Stimulated activated CD4-positive, alpha-beta T cell treated with anti-CD3 and anti-CD28 coated beads, Interleukin-1b, Interleukin-23, amount 100 ng/mL, for 24 hours (primary cell): Measurements from ENCODE around the gene RPS19BP1.
A peak's percentile ranks its signal among the peaks of the same experiment; 100 is the strongest.

Experiments
- DNase-seq, 4 experiments: peaks; one replicate each; pipeline ENCODE4 v3.0.0-alpha.2; 2020; ENCODE audit warnings: low read depth in 4 of 4, low spot score in 1 of 4

RPS19BP1 gene

DNA sequence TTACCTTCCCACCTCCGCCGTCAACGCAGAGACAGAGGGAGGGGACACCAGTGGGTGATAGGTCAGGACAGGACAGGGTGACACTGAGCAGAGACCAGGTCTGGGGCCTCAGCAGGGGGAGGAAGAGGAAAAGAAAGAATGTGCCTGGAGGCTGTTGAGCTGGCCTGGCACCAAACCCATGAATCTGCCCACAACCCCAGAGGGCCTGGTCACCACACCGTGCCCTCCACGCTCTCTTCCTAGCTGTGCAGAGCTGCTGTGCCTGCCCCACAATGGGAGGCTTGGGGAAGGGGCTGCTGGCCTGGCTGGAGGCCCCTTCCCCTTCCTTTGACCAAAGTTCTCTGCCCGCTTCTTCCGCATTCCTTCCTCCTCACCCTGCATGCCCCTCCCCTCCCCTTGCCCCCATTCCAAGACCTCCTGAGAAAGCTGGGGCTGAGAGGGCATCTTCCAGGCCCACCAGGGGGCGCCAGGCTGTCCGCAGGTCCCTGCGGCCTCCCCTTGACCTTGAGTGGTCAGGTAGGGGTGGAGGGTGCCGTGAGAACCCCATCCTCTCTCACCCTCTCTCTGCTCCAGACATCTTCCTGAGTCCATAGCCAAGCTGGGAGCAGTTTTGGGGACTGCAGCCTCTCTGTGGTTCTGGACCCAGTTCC lies 27.0 kb upstream of the RPS19BP1 start:
- DNase-seq: no peak

DNA sequence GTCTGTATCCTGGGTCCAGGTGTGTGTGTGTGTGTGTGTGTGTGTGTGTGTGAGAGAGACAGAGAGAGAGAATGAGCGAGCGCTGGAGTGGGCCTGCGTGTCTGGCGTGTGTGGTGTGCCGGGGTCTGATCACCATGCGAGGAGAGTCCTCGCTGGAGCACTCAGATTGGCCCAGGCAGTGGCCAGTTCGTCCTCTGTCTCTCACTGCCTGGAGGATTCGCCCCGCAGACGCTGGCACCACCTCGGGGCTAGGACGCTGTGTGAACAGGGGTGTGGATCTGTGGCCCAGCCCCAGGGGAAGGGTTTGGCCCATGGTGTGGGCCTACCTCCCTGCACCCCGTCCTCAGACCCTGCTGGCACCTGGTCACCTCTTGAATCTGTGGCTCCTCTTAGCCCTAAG lies 26.4 kb upstream of the RPS19BP1 start:
- no peak for DNase-seq

DNA sequence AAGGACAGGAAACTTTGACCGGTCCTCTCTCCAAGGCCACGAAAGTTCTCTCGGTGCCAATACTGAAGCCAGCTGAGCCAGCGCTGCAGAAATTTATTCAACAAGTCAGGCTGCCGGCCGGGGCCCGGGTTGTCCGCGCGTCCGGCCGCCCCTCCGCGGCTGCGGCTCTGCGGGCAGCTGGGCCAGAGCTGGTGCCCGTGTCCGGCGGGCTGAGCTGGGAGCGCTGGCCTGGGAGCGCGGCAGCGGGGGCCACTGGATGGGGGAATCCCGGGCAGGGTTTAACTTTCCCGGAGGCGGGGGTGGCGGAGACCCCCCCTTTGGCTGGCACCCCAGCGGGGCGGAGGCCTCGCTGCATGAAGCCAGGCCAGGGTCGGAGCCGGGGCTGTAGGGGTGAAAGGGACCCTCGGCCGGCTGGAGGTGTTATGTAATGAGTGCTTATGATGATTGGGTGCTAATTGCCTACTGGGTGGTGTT lies 25.7 kb upstream of the RPS19BP1 start:
- DNase-seq: no peak

DNA sequence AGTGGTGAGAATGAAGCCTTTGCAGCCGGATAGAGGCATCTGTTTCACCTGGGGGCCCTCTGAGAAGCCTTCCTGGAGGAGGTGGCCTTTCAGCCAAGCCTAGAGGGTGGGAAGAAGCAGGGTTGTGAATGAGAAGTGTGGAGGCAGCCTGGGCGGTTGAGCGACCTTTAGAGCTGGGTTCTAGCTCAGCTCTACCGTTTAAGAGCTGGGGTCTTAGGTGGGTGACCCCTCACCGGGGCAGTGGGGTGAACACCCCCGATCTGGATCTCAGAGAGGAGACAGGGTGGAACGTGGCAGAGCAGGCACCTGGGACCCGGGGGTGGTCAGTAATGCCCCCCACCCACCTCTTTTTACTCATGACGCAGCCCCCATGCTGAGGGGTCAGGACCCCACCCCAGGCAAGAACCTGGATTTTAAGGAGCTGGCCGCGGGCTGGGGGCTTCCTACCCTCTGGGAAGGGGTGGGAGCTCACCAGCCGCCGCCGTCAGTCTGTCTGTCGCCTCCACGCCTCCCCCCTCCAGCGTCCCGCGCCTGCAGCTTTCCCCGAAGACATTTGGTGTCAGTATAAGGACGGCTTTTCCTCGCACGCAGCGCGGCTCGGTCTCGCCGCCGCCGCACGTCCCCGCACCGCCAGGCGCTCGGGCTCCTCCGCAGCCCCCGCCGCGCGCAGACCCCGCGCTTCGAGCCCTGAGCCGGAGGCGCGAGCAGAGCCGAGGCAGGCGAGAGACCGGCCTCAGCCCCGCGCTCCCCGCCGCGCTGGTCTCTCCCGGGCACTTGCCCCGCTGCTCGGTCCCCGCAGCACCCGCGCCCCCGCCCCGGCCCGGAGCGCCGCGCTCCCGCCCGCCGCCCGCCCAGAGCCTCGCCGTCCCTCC lies 24.7 kb upstream of the RPS19BP1 start:
- peak in 2 of 4 experiments; percentile 35 to 40 for DNase-seq

DNA sequence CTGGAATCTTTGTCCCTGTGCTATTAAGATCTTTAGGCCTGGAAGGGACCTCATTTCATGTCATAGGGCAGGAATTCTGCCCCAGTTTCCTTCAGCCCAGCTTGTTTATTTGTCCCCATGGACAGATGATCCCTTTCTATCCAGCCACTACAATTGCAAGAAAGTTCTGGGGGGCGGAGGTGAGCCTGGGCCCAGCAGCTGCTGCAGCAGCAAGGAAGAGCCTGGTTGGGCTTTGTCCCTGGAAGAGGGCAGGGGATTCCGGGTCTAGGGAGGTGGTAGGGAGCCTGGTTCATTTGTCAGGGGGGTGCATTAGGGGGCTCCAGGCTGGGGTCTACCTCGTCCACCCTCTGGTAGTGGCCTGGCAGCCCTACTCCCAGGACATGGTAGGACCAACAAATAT lies 21.6 kb upstream of the RPS19BP1 start:
- DNase-seq: no peak

DNA sequence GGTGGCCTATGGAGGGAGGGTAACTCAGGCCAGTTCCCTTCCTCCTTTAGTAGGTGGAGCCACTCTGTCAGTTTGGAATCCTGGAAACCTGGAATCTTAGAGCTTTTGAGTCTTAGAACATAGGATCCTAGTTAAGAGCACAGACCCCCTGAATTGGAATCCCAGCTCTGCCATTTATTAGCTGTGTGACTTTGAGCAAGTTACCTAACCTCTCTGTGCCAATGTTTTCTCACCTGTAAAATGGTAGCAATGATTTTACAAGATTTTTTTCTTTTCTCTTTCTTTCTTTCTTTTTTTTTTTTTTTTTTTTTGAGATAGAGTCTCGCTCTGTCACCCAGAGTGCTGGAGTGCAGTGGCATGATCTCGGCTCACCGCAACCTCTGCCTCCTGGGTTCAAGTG lies 20.9 kb upstream of the RPS19BP1 start:
- no peak for DNase-seq

DNA sequence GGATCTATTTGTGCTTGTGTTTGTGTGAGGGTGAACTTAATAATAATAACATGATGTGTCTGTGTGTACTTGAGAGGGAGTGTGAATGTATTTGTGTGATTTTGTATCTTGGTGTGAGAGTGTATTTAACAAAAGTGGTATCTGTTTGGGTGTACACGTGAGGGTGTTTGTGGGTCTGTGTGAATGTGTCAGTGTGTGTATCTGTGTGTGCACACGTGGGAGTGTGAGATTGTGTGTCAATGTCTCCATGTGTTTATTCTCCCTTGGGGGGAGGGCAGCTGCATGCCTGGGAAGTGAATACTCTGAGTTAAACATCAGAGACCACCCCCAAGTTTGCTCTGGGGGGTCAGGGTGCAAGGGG lies 15.0 kb upstream of the RPS19BP1 start:
- no peak for DNase-seq

DNA sequence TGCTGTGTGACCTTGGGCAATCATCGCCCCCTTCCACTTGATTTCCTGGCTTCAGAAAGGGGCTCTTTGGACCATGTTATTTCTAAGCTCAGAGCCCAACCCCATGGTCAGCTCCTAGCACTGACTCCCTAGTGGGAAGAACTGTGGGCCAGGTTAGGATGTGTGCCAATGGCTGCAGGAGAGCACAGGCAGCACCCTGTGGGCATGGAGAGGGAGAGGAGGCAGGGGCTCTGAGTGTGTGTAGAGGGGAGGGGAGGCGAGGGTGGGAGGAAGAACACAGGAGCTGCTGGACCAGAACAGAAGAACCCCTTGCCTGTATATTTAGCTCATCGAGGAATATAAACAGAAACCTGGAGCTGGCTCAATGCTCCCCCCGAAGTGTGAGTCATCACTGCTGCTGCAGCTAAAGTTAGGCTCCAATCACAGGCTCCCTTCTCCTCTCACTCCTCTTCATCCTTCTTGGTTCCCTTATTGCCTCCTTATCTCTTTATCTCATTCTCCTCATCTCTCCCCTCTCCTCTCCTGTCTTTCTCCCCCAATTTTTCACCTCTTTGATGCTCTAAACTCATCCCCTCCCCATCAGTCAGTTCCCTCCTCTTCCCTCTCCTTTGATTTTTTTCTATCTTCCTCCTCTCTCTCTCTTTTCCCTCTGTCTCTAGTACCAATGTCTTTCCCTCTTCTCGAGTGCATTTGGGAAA lies 14.5 kb upstream of the RPS19BP1 start:
- no peak for DNase-seq

DNA sequence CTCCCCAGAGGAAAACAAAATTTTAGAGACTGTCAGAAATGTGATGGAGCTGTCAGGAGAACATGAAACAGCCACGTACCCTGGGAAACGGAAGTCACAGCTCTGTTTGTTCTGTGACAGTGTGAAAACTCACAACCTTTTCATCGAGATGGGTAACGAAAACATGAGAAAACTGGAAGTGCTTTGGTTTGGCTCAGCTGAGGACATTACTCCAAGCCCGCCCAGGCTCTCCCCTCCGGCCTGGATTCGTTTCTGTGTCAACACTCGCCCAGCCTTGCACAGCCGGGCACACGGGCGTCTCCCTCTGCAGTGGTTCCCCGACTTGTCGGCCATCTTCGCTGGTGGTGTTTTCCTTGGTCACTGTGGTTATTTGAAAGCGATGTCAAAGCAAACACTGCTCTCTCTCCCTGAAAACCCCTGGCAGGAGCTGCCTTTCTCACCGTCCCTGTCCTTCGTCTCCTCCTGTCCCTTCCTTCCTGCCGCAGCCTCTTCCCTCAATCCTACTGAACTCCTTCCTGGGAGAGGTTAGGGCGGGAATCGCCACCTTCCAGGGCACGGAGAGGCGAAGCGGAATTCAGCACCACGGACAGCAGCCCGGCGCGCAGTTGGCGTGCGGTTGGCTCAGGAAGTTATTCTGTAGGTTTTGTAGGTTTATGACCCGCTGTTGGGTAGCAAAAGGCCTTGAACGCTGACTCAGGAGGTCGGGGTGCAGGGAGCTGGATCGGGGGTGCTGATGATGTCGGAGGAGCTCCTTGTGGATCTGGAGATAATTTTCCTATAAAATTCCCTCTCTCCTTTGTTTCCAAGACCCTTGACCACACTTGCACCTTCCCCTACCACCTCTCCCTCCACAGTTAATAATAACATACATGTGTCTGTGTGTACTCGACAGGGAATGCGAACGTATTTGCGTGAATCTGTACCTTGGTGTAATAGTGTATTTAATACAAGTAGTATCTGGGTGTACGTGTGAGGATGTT lies 13.1 kb upstream of the RPS19BP1 start:
- peak in 2 of 4 experiments; percentile 50 to 61 for DNase-seq

DNA sequence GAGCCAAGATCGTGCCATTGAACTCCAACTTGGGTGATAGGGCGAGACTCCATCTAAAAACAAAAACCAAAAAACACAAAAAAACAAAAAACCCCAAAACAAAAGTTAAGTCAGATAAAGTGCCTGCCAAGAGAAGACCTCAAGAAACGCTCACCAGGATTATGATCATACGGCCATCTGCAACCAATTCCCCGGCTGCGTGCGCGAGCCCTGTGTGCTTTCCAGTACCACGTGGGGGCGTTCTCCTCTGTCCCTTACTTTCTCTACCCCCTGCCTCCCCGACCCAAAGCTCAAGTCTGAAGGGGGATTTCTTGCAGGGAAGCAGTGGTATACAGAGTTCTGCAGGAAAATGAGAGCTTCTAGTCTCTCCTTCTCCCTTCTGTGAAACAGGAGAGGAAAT lies 10.5 kb upstream of the RPS19BP1 start:
- DNase-seq: no peak

DNA sequence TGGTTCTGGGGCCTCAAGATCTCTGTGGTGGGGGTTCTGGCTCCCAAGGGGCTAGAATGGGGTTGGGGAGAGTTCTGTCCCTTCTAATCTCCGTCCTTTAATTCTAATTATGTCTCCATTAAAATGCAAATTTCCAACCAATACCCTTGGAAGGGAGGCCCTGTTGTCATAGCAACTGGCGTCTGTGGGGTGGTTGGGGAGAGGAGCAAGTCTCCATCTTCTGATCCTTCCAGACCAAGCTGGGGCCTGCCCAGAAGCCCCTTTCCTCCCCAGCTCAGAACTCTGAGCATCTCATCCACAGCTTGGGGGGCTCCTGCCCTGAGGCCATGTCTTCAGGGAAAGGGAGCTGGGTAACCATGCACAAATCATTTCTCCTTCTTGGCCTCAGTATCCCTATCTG lies 5.4 kb upstream of the RPS19BP1 start:
- no peak for DNase-seq

DNA sequence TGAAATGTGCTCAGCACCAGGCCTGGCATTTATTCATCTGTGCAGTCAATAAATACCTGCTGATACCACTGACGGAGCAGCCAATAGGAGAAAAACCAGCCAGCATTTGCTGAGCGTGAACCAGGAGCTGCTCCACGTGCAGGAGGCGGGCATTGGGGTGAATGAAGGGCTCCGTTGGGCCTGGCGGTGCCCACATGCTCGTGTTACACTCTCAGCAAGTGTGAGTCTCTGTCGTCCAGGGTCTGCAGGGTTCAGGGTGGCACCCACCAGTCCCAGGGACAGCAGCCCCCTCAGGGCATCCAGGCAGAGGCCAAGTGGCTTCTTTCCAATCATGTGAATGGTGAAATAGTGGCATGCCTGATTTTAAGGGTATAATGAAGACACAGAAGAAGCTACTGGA lies 4.2 kb upstream of the RPS19BP1 start:
- DNase-seq: no peak

DNA sequence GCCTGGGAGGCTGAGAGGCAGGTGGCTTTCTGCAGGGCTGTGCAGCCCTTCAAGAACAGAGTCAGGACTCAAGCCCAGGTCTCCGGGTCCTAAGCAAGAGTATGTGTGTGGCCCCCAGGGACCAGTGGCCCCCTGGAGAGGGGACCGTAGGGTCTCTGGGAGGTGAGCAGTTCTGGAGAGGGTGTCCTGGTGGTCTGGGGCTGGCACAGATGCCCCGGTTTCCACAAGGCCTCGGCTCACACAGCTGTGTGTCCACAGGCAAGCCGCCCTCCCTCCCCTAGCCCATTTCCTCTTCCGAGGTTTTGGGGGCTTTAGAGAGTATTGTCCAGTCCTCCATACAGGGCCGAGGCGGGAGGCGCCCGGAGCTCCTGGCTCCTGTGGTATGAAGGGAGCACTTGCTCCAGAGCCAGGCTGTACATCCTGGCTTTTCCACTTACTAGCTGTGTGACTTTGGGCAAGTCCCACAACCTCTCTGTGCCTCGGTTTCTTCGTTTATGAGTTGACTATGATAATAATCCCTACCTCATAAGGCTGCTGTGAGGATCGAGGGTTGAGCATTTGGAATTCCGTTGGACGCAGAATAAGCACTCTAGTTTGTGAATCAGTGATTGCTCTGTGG lies 3.4 kb upstream of the RPS19BP1 start:
- DNase-seq: no peak

DNA sequence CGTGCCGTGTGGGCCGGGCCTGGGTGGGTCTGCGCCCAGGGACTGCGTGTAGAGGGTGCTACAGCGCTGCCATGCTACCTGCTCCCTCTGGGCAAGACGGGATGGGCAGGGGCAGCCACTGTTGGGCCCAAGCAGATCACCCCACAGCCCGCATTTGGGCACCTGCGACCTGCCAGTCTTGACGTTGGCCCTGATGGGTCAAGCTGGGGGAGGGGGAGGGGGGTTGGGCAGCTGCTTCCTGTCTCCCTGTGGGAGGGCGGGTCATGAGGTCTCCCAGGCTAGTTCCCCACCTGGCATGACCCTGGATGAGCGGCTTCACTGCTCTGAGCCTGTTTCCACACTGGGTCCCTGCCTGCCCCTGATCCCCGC lies 2.8 kb upstream of the RPS19BP1 start:
- no peak for DNase-seq

DNA sequence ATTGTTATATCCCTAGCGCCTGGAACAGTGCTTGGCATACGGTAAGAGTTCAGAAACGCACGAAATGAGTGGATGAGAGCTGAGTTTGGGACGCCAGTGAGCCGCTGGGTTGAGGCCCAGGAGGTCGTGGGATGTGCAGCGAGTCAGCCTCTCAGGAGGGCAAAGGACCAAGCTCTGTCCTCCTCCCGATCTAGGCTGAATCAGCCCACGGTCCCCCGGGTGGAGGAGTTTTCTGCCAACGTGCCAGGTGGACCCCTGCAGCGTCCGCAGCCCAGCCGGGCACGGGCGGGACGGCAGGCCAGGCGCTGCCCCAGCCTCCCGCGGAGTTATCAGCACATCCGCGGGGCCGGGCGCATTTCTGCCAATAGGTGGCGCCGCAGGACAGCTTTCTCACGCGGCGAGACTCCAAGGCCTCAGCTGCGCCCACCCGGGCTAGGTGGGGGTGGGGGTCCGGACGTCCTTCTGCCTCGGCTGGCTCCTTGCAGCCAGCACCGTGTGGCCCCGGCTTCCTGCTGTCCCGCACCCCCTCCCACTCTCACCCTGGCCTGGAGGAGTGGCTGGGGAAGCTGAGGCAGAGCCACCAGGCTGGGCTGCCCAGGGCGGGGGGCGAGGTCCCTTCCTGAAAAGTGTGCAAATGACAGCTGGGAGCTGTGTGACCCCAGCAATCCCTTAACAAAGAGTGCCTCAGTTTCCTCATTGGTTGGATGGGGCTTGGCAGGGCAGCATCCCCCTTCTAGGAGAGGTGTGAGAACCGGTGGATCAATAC lies 2.2 kb upstream of the RPS19BP1 start:
- peak; percentile 71 to 81 (median 77) for DNase-seq

DNA sequence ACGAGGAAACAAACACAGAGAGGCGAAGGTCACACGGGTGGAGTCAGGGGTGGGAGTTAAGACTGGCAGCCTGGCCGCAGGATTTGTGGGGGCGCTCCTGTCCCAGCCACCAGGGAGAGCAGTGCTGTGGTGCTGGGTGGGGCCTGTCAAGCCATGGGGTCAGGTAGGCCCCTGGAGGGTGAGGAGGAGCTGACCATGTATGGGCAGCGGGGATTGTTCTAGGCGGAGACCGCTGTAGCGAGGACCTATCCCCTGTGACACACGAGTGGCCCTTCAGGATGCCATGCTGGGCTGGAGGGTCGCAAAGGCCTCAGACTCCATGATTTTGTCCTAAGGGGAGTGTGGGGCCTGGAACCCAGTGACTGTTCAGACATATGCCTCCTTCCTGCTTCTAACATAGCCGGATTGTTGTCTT lies 1.6 kb upstream of the RPS19BP1 start:
- no peak for DNase-seq

DNA sequence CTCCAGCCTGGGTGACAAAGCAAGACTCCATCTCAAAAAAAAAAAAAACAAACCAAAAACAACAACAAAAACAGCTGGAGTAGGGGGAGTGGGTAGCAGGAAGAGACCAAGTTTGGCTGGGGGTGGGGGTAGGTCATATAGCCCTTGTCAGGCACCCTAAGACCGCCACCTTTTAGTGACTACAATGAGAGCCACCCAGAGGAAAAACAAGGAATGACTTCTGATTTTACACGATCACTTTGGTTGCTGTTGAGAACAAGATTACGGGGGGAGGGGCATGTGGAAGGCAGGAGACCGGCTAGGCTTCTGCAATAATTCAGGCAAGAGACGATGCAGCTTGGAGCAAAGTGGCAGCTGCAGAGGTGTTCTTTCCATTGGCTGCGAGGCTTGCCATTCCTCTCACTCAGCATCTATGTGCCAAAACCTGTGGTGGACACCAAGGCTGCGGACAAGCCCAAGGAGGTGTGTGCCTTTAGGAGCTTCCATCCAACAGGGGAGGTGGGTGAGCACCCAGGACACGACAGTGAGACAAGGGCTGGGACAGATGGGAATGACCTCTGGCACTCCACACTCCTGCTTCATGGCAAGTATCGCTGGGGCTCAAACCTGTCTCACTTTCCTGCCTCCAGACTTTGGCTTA lies 1.7 kb downstream of the RPS19BP1 start:
- DNase-seq: no peak

DNA sequence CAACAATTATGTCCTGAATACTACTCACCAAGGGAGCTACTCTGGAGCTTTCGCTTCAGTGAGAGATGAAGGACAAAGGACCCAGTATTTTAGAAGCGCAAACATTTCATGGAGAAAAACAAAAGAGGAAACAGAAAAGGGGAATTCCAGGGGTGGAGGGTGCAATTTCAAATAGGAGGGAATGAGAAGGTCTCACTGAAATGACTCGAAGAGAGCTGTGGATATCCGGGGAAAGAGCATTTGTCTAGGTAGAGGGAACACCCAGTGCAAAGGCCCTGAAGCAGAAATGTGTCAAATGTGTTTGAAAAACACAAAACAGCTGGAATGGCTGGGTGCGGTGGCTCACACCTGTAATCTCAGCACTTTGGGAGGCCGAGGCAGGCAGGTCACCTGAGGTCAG lies 2.4 kb downstream of the RPS19BP1 start:
- no peak for DNase-seq

DNA sequence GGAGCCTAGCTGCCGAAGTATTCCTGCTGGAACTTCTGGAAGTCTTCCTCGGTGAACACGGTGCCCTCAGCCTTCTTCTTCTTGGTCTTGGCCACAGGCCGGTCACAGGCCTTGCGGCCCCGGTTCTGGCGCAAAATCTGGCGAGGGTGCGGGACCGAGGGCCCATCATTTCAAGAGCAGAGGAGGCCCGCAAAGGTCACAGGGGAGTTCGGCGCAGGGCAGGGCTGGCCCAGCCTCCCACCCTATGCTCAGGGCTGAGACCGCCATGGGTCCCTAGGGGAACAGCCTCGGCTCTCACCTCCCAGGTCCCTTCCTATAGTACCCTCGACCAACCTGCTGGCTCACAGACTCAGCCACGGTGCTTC lies 3.1 kb downstream of the RPS19BP1 start:
- no peak for DNase-seq
